Keratinocyte (primary cell): ENCODE measurements around the gene CHTOP. TPM values are rescaled to one million over a fixed set of nuclear protein-coding genes. Genes with fewer than 3 reads are reported as not detected.

Source experiments
- DNase-seq: peaks from one replicate; pipeline ENCODE4 v3.0.0-alpha.2; 2011; ENCODE audit warnings: low read depth, missing footprints, low spot score
- FAIRE-seq: peaks from 2 replicates; lab custom pipeline; 2011; peaks lifted over from hg19 to GRCh38; lab: Jason Lieb, UNC
- H2AFZ ChIP-seq: 2 replicates; pipeline ENCODE4 v1.6.0; 2012; ENCODE audit warnings: low read length, control low read depth, inconsistent platforms; ENCODE audit not compliant: control insufficient read depth
- H3K27ac ChIP-seq: 2 replicates; pipeline ENCODE4 v1.5.1; 2011; ENCODE audit warnings: low read length; ENCODE audit not compliant: control insufficient read depth, insufficient read depth
- H3K27me3 ChIP-seq: 3 replicates; pipeline ENCODE4 v1.6.0; 2011; ENCODE audit warnings: low read length; ENCODE audit not compliant: control insufficient read depth, insufficient read depth; ENCODE audit errors: extremely low read depth
- H3K36me3 ChIP-seq, 2 experiments: 2 replicates in 1 of 2; 3 replicates in 1 of 2; pipeline ENCODE4 v1.5.1; 2011; ENCODE audit warnings: low read length in 2 of 2, mild to moderate bottlenecking in 1 of 2; ENCODE audit not compliant: control insufficient read depth in 2 of 2, insufficient read depth in 2 of 2; ENCODE audit errors: extremely low read depth in 1 of 2
- H3K4me1 ChIP-seq: 3 replicates; pipeline ENCODE4 v1.5.1; 2011; ENCODE audit warnings: low read length; ENCODE audit not compliant: control insufficient read depth, insufficient read depth; ENCODE audit errors: extremely low read depth
- H3K4me2 ChIP-seq: 3 replicates; pipeline ENCODE4 v1.6.0; 2011; ENCODE audit warnings: low read depth, low read length; ENCODE audit not compliant: control insufficient read depth, insufficient read depth; ENCODE audit errors: extremely low read depth
- H3K4me3 ChIP-seq, 3 experiments: fragments of 200-600 bp in 1 of 3; sonication (generic) in 1 of 3; 2 replicates in 2 of 3; 3 replicates in 1 of 3; pipeline ENCODE4 v1.5.1; 2011 to 2016; ENCODE audit warnings: low read length in 3 of 3, mild to moderate bottlenecking in 3 of 3, control low read depth in 2 of 3, inconsistent platforms in 1 of 3, low read depth in 1 of 3, mixed read lengths in 1 of 3, mixed run types in 1 of 3, moderate library complexity in 1 of 3; ENCODE audit not compliant: control insufficient read depth in 2 of 3, insufficient read depth in 2 of 3; ENCODE audit errors: extremely low read depth in 1 of 3
- H3K79me2 ChIP-seq: 2 replicates; pipeline ENCODE4 v1.6.0; 2012; ENCODE audit warnings: low read length; ENCODE audit not compliant: control insufficient read depth, insufficient read depth
- H3K9ac ChIP-seq: 3 replicates; pipeline ENCODE4 v1.6.0; 2011; ENCODE audit warnings: low read length; ENCODE audit not compliant: control insufficient read depth, insufficient read depth; ENCODE audit errors: extremely low read depth
- H3K9me1 ChIP-seq: 3 replicates; pipeline ENCODE4 v1.6.0; 2011; ENCODE audit warnings: low read length; ENCODE audit not compliant: control insufficient read depth, insufficient read depth; ENCODE audit errors: extremely low read depth
- H3K9me3 ChIP-seq: 2 replicates; pipeline ENCODE4 v1.5.1; 2012; ENCODE audit warnings: low read depth, low read length; ENCODE audit not compliant: control insufficient read depth
- H4K20me1 ChIP-seq: 3 replicates; pipeline ENCODE4 v1.6.0; 2011; ENCODE audit warnings: low read length; ENCODE audit not compliant: control insufficient read depth, insufficient read depth; ENCODE audit errors: extremely low read depth
- EZH2 ChIP-seq: IDR thresholded peaks from one replicate; pipeline ENCODE4 v1.6.1; 2012; ENCODE audit warnings: inconsistent platforms, mild to moderate bottlenecking, low read length, moderate library complexity
- dilution Hi-C: fragments of 300-500 bp; cut with MboI; formaldehyde crosslinking; loops from one replicate; pipeline ENCODE4 v1.7.0; 2020; ENCODE audit warnings: low sequenced_read_pairs; ENCODE audit not compliant: extremely low pct_ligation_motif_present
- polyA plus RNA-seq, 5 experiments: library from polyadenylated mRNA; depleted of rRNA in 3 of 5; stranded (reverse) in 3 of 5; stranded (forward) in 1 of 5; unstranded in 1 of 5; fragments of >200 nt; gene quantifications; 1 replicate in 1 of 5; 2 replicates in 3 of 5; 3 replicates in 1 of 5; pipeline versions ENCODE4 v1.2.1 to v1.2.3, GENCODE V29; 2011 to 2012; ENCODE audit warnings: missing spikeins in 2 of 5, low read depth in 1 of 5, low replicate concordance in 1 of 5
- TF ChIP-seq, protein P1 (sequence below), 3 experiments: IDR thresholded peaks in 1 of 3; conservative IDR thresholded peaks in 1 of 3; optimal IDR thresholded peaks in 1 of 3; 2 replicates in 2 of 3; 3 replicates in 1 of 3; pipeline versions ENCODE3 to v1.5.1; 2011; ENCODE audit warnings: low read length in 3 of 3, mild to moderate bottlenecking in 3 of 3, moderate library complexity in 2 of 3, control low read depth in 1 of 3, inconsistent platforms in 1 of 3; ENCODE audit not compliant: insufficient read depth in 2 of 3; ENCODE audit errors: extremely low read depth in 1 of 3

Gene CHTOP
- polyA plus RNA-seq, 1 donor (not counting 4 experiments of a cell fraction or from before 2014, with no cell fraction given): 68.6 TPM

DNA sequence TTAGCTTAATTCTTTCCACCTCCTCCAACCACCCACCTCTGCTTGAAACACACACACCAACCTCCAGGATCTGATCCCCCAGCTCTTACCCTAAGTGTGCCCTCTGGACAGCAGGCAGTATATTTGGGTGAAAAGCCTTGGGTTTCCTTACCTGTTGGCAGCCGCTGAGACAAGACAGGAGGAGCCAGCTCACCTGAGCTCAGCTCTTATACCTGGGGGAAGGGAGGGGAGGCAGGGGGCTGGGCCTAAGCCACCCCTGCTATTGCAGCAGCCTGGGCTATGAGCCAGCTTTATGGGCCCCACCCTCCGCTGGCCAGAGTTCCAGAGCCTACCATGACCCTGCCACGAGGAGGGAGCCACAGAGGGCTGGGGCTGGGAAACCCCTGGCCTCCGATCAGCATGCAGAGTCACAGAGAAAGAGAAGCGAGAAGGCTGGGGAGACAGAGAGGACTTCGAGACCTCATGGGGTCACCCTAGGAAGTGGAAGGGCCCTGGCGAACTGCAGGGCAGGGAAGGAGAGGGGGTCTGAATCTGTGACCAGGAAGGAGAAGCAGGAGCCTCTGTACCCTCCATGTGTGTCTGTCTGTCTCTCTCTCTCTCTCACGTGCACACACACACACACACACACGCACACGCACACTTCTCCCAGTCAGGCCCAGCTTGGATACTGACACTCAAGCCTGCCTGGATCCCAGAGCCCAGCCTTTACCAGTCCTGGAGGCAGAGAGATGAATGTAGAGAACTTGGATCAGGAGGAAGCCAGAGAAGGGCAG lies 17.5 kb upstream of the CHTOP start, which contains the start of gene S100A14:
S100A14 (minus strand) TSS at position 182 of the 773 bp plus-strand sequence. CDS start 467 bp downstream, outside the sequence.
- TF ChIP-seq EZH2: no peak
- TF ChIP-seq, protein P1, sequence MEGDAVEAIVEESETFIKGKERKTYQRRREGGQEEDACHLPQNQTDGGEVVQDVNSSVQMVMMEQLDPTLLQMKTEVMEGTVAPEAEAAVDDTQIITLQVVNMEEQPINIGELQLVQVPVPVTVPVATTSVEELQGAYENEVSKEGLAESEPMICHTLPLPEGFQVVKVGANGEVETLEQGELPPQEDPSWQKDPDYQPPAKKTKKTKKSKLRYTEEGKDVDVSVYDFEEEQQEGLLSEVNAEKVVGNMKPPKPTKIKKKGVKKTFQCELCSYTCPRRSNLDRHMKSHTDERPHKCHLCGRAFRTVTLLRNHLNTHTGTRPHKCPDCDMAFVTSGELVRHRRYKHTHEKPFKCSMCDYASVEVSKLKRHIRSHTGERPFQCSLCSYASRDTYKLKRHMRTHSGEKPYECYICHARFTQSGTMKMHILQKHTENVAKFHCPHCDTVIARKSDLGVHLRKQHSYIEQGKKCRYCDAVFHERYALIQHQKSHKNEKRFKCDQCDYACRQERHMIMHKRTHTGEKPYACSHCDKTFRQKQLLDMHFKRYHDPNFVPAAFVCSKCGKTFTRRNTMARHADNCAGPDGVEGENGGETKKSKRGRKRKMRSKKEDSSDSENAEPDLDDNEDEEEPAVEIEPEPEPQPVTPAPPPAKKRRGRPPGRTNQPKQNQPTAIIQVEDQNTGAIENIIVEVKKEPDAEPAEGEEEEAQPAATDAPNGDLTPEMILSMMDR (optimal IDR thresholded peaks at IDR 0.05 in 1 of 3, IDR thresholded peaks at IDR 0.05 in 1 of 3, conservative IDR thresholded peaks at IDR 0.05 in 1 of 3; ENCODE audit: extremely low read depth in 1 of 3, insufficient read depth in 2 of 3, low read length in 3 of 3): no peak
- H3K9ac ChIP-seq: peak within 1 kb of the TSS; percentile 99
- no peaks in the 10 kb centered on the region for H3K9me1 ChIP-seq
- dilution Hi-C loops: no loop called here
- peaks cover 33% of the 10 kb centered on the region for H3K4me1 ChIP-seq
- H3K27me3 ChIP-seq: no peaks in the 10 kb centered on the region
- DNase-seq (peak; percentile 95), FAIRE-seq (peak; percentile 87)
- H3K36me3 ChIP-seq: peaks cover 8 to 42% of the 10 kb centered on the region in 2 experiments
- H3K9me3 ChIP-seq: no peaks in the 10 kb centered on the region
- peak within 1 kb of the TSS; percentile 90 to 100 (median 98) for H3K4me3 ChIP-seq
- peaks cover 46% of the 10 kb centered on the region for H3K79me2 ChIP-seq
- H4K20me1 ChIP-seq: no peaks in the 10 kb centered on the region
- peak within 1 kb of the TSS; percentile 99 for H3K27ac ChIP-seq
- peak within 1 kb of the TSS; percentile 86 for H3K4me2 ChIP-seq
- no peak within 1 kb of the TSS for H2AFZ ChIP-seq

DNA sequence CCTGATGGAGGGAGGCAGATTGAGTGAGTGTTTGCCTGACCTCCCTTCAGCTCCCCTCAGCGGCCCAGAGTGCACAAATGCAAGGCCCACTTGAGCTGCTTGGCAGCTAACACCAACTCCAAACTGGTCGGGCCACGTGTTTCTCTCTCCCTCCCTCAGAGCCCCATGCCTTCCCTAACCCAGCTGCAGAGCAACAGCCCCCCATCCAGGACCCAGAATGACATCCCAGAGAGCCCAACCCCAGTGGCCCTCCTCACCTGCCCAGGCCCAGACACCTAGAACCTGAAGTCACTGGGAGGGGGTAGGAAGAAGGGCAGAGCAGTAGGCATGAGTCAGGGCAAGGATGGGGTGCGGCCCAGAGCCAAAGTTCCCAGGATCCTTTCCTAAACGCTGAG lies 17.0 kb upstream of the CHTOP start:
- peak; percentile 81 for FAIRE-seq
- H3K4me3 ChIP-seq: peak overlapping the region in 1 of 3 experiments; percentile 29
- no peaks in the 10 kb centered on the region for H3K9me1 ChIP-seq
- no peaks in the 10 kb centered on the region for H4K20me1 ChIP-seq
- no peaks in the 10 kb centered on the region for H3K9me3 ChIP-seq
- peaks cover 33% of the 10 kb centered on the region for H3K4me1 ChIP-seq
- H3K4me2 ChIP-seq: peak overlapping the region; percentile 86
- H3K36me3 ChIP-seq: peaks cover 8 to 38% of the 10 kb centered on the region in 2 experiments
- H3K27ac ChIP-seq: peak overlapping the region; percentile 99
- no peak for DNase-seq
- no peak overlapping the region for H2AFZ ChIP-seq
- no peak for TF ChIP-seq EZH2
- TF ChIP-seq, protein P1 (optimal IDR thresholded peaks at IDR 0.05 in 1 of 3, IDR thresholded peaks at IDR 0.05 in 1 of 3, conservative IDR thresholded peaks at IDR 0.05 in 1 of 3; ENCODE audit: extremely low read depth in 1 of 3, insufficient read depth in 2 of 3, low read length in 3 of 3): no peak
- H3K79me2 ChIP-seq: peaks cover 40% of the 10 kb centered on the region
- no peaks in the 10 kb centered on the region for H3K27me3 ChIP-seq
- peak overlapping the region; percentile 99 for H3K9ac ChIP-seq
- dilution Hi-C loops: no loop called here
